GM23338 (cell line): ENCODE results near the gene AKAP8L. TPM values are rescaled to one million over a fixed set of nuclear protein-coding genes. Genes with fewer than 3 reads are reported as not detected.

Source experiments
- ATAC-seq: fragments of 200-7000 bp; cut with Tn5 transposase; 3 replicates; pipeline ENCODE4 v1.9.1; 2020
- DNase-seq: peaks from one replicate; pipeline ENCODE4 v3.0.0-alpha.2; 2015; ENCODE audit warnings: low spot score
- H2AFZ ChIP-seq: fragments of 200-600 bp; sonication (generic); 2 replicates; pipeline ENCODE4 v1.8.0; 2016; ENCODE audit warnings: antibody characterized with exemption, mild to moderate bottlenecking, moderate library complexity
- H3F3A ChIP-seq: fragments of 200-600 bp; sonication (generic); replicated peaks from 2 replicates; pipeline ENCODE4 v1.8.0; 2017; ENCODE audit warnings: antibody characterized with exemption, mixed run types, low read depth
- H3K27ac ChIP-seq: fragments of 200-600 bp; sonication (generic); 2 replicates; pipeline ENCODE4 v1.6.1; 2016; ENCODE audit warnings: low read depth
- H3K27me3 ChIP-seq: fragments of 200-600 bp; sonication (generic); 2 replicates; pipeline ENCODE4 v1.8.0; 2016; ENCODE audit warnings: mild to moderate bottlenecking, mixed run types, moderate library complexity; ENCODE audit not compliant: insufficient read depth
- H3K36me3 ChIP-seq: fragments of 200-600 bp; sonication (generic); 2 replicates; pipeline ENCODE4 v1.8.0; 2016; ENCODE audit warnings: mild to moderate bottlenecking; ENCODE audit not compliant: insufficient read depth
- H3K4me1 ChIP-seq: fragments of 200-600 bp; sonication (generic); 2 replicates; pipeline ENCODE4 v1.8.0; 2016; ENCODE audit warnings: mild to moderate bottlenecking, moderate library complexity; ENCODE audit not compliant: insufficient read depth
- H3K4me2 ChIP-seq: fragments of 200-600 bp; sonication (generic); 2 replicates; pipeline ENCODE4 v1.7.1; 2017; ENCODE audit warnings: mixed run types
- H3K4me3 ChIP-seq: fragments of 200-600 bp; sonication (generic); 2 replicates; pipeline ENCODE4 v1.6.1; 2016; ENCODE audit warnings: mixed run types
- H3K79me2 ChIP-seq: fragments of 200-600 bp; sonication (generic); replicated peaks from 2 replicates; pipeline ENCODE4 v1.8.0; 2017; ENCODE audit warnings: mild to moderate bottlenecking; ENCODE audit not compliant: insufficient read depth
- H3K9me2 ChIP-seq: fragments of 200-600 bp; sonication (generic); 2 replicates; pipeline ENCODE4 v1.8.0; 2017; ENCODE audit not compliant: insufficient read depth
- H4K20me1 ChIP-seq: fragments of 200-600 bp; sonication (generic); replicated peaks from 2 replicates; pipeline ENCODE4 v1.8.0; 2017; ENCODE audit warnings: mild to moderate bottlenecking; ENCODE audit not compliant: insufficient read depth
- H3K27ac Mint-ChIP-seq: 2 replicates; pipeline ENCODE4 v1.8.0; 2020; ENCODE audit warnings: inconsistent platforms, mild to moderate bottlenecking, moderate library complexity, mixed read lengths
- H3K27me3 Mint-ChIP-seq: 3 replicates; pipeline ENCODE4 v1.8.0; 2022; ENCODE audit warnings: low read depth, mild to moderate bottlenecking, moderate library complexity, mixed read lengths, inconsistent platforms; ENCODE audit not compliant: insufficient read depth, poor library complexity
- H3K36me3 Mint-ChIP-seq: 3 replicates; pipeline ENCODE4 v1.8.0; 2021; ENCODE audit warnings: low read depth, mild to moderate bottlenecking, inconsistent platforms, moderate library complexity, mixed read lengths
- H3K4me1 Mint-ChIP-seq: 3 replicates; pipeline ENCODE4 v1.8.0; 2020; ENCODE audit warnings: mild to moderate bottlenecking, inconsistent platforms, mixed read lengths
- H3K4me3 Mint-ChIP-seq: 3 replicates; pipeline ENCODE4 v1.8.0; 2021; ENCODE audit warnings: moderate library complexity, mild to moderate bottlenecking, inconsistent platforms, mixed read lengths
- H3K9me3 Mint-ChIP-seq: 3 replicates; pipeline ENCODE4 v1.8.0; 2020; ENCODE audit warnings: moderate library complexity, mild to moderate bottlenecking, inconsistent platforms, mixed read lengths
- CREB1 ChIP-seq: fragments of 250-450 bp; sonication (Bioruptor Pico); IDR thresholded peaks from 2 replicates; pipeline ENCODE4 v1.5.0; 2020; ENCODE audit warnings: low read depth, mild to moderate bottlenecking, moderate library complexity
- ETS1 ChIP-seq: IDR thresholded peaks from 2 replicates; pipeline ENCODE4 v1.6.1; 2016; ENCODE audit warnings: antibody characterized with exemption
- JUNB ChIP-seq: IDR thresholded peaks from one replicate; pipeline ENCODE4 v1.6.1; 2016; ENCODE audit warnings: antibody characterized with exemption; ENCODE audit not compliant: unreplicated experiment
- NANOG ChIP-seq: IDR thresholded peaks from 2 replicates; pipeline ENCODE4 v1.6.1; 2016; ENCODE audit warnings: antibody characterized with exemption, borderline replicate concordance
- POLR2AphosphoS5 ChIP-seq: IDR thresholded peaks from 2 replicates; pipeline ENCODE4 v1.6.1; 2016; ENCODE audit warnings: antibody characterized with exemption, low read depth
- STAT1 ChIP-seq: IDR thresholded peaks from one replicate; pipeline ENCODE4 v1.6.1; 2016; ENCODE audit warnings: antibody characterized with exemption; ENCODE audit not compliant: unreplicated experiment
- ZNF114 ChIP-seq: fragments of 250-450 bp; sonication (Bioruptor Pico); IDR thresholded peaks from 2 replicates; pipeline ENCODE4 v1.5.0; 2020; ENCODE audit warnings: mild to moderate bottlenecking, moderate library complexity
- ZNF331 ChIP-seq: fragments of 250-450 bp; sonication (Bioruptor Pico); IDR thresholded peaks from 2 replicates; pipeline ENCODE4 v1.5.0; 2020; ENCODE audit warnings: low read depth, mild to moderate bottlenecking, moderate library complexity
- polyA plus RNA-seq: library from polyadenylated mRNA; unstranded; fragments of >200 nt; fragmentation: Nextera tagmentation; extraction: Ambion mirVana; gene quantifications from 2 replicates; pipeline ENCODE4 v1.2.1, GENCODE V29; 2016
- total RNA-seq: library from RNA; depleted of rRNA; stranded (reverse); fragments of >200 nt; shearing (Covaris generic); gene quantifications from 2 replicates; pipeline ENCODE4 v1.2.3, GENCODE V29; 2014
- TF ChIP-seq, protein P1 (sequence below): fragments of 250-450 bp; sonication (Bioruptor Pico); IDR thresholded peaks from 2 replicates; pipeline ENCODE4 v1.5.0; 2020; ENCODE audit warnings: mild to moderate bottlenecking, moderate library complexity
- TF ChIP-seq, protein P2 (sequence below), 2 experiments: fragments of 200-600 bp in 1 of 2; sonication (generic) in 1 of 2; conservative IDR thresholded peaks; 2 replicates each; pipeline versions ENCODE4 v1.5.1 to v1.6.1; 2016 to 2017; ENCODE audit warnings: antibody characterized with exemption in 2 of 2, low read depth in 2 of 2, mild to moderate bottlenecking in 2 of 2, moderate library complexity in 1 of 2

AKAP8L gene
- total and polyA plus RNA-seq, 2 experiments from 2014 or later = 78.8 to 165 TPM

GRCh38 chr19:15379083-15379998 lies 39.4 kb downstream of the AKAP8L start, which contains the start of gene AKAP8:
AKAP8 (minus strand) TSS chr19:15379787; CDS start chr19:15379731, 56 bp downstream.
- H2AFZ ChIP-seq = peak within 1 kb of the TSS; percentile 74; the same call in 1 of the 2 replicates
- Mint-ChIP-seq H3K27ac (peak within 1 kb of the TSS; percentile 100), H3K36me3 (peaks cover 12% of the 10 kb centered on the region), H3K4me3 (peak within 1 kb of the TSS; percentile 96), H3K4me1 (peaks cover 29% of the 10 kb centered on the region), H3K9me3 (no peaks in the 10 kb centered on the region; the same call in 1 of the 3 replicates), H3K27me3 (peaks cover 14% of the 10 kb centered on the region)
- peaks cover 25% of the 10 kb centered on the region for H3F3A ChIP-seq
- peak within 1 kb of the TSS; percentile 95 for H3K27ac ChIP-seq
- H3K9me2 ChIP-seq = no peaks in the 10 kb centered on the region
- DNase-seq (peak; percentile 98), ATAC-seq (peak; percentile 86)
- H3K79me2 ChIP-seq = peaks cover 48% of the 10 kb centered on the region
- peak; percentile 65 for TF ChIP-seq ETS1
- TF ChIP-seq ZNF114 (CRISPR knock-in tag) = no peak
- no peak for TF ChIP-seq NANOG
- no peak for TF ChIP-seq ZNF331
- TF ChIP-seq CREB1 = peak; percentile 93
- TF ChIP-seq POLR2AphosphoS5 = peak; percentile 79
- peaks cover 16% of the 10 kb centered on the region for H3K4me1 ChIP-seq
- H4K20me1 ChIP-seq = peaks cover 31% of the 10 kb centered on the region
- no peaks in the 10 kb centered on the region for H3K36me3 ChIP-seq
- peak within 1 kb of the TSS; percentile 99 for H3K4me3 ChIP-seq
- H3K4me2 ChIP-seq = peak within 1 kb of the TSS; percentile 100
- H3K27me3 ChIP-seq = no peaks in the 10 kb centered on the region

- Histone ChIP-seq H3K4me2 (peak overlapping the region; percentile 100), H3K27me3 (no peaks in the 10 kb centered on the region), H4K20me1 (peaks cover 31% of the 10 kb centered on the region), H3F3A (peaks cover 25% of the 10 kb centered on the region), H3K9me2 (no peaks in the 10 kb centered on the region), H2AFZ (no peak overlapping the region; the same call in 1 of the 2 replicates), H3K4me1 (peaks cover 16% of the 10 kb centered on the region), H3K79me2 (peaks cover 55% of the 10 kb centered on the region), H3K4me3 (peak overlapping the region; percentile 99), H3K36me3 (no peaks in the 10 kb centered on the region), H3K27ac (peak overlapping the region; percentile 95)
- H3K27me3 Mint-ChIP-seq = peaks cover 11% of the 10 kb centered on the region
- no peaks in the 10 kb centered on the region; the same call in 1 of the 3 replicates for H3K9me3 Mint-ChIP-seq
- peak overlapping the region; percentile 95 for H3K27ac Mint-ChIP-seq
- H3K36me3 Mint-ChIP-seq = peaks cover 12% of the 10 kb centered on the region
- DNase-seq (peak; percentile 73), ATAC-seq (peak; percentile 2; the same call in 1 of the 3 replicates)
- H3K4me3 Mint-ChIP-seq = peak overlapping the region; percentile 96
- no peak for TF ChIP-seq JUNB
- TF ChIP-seq, protein P1, sequence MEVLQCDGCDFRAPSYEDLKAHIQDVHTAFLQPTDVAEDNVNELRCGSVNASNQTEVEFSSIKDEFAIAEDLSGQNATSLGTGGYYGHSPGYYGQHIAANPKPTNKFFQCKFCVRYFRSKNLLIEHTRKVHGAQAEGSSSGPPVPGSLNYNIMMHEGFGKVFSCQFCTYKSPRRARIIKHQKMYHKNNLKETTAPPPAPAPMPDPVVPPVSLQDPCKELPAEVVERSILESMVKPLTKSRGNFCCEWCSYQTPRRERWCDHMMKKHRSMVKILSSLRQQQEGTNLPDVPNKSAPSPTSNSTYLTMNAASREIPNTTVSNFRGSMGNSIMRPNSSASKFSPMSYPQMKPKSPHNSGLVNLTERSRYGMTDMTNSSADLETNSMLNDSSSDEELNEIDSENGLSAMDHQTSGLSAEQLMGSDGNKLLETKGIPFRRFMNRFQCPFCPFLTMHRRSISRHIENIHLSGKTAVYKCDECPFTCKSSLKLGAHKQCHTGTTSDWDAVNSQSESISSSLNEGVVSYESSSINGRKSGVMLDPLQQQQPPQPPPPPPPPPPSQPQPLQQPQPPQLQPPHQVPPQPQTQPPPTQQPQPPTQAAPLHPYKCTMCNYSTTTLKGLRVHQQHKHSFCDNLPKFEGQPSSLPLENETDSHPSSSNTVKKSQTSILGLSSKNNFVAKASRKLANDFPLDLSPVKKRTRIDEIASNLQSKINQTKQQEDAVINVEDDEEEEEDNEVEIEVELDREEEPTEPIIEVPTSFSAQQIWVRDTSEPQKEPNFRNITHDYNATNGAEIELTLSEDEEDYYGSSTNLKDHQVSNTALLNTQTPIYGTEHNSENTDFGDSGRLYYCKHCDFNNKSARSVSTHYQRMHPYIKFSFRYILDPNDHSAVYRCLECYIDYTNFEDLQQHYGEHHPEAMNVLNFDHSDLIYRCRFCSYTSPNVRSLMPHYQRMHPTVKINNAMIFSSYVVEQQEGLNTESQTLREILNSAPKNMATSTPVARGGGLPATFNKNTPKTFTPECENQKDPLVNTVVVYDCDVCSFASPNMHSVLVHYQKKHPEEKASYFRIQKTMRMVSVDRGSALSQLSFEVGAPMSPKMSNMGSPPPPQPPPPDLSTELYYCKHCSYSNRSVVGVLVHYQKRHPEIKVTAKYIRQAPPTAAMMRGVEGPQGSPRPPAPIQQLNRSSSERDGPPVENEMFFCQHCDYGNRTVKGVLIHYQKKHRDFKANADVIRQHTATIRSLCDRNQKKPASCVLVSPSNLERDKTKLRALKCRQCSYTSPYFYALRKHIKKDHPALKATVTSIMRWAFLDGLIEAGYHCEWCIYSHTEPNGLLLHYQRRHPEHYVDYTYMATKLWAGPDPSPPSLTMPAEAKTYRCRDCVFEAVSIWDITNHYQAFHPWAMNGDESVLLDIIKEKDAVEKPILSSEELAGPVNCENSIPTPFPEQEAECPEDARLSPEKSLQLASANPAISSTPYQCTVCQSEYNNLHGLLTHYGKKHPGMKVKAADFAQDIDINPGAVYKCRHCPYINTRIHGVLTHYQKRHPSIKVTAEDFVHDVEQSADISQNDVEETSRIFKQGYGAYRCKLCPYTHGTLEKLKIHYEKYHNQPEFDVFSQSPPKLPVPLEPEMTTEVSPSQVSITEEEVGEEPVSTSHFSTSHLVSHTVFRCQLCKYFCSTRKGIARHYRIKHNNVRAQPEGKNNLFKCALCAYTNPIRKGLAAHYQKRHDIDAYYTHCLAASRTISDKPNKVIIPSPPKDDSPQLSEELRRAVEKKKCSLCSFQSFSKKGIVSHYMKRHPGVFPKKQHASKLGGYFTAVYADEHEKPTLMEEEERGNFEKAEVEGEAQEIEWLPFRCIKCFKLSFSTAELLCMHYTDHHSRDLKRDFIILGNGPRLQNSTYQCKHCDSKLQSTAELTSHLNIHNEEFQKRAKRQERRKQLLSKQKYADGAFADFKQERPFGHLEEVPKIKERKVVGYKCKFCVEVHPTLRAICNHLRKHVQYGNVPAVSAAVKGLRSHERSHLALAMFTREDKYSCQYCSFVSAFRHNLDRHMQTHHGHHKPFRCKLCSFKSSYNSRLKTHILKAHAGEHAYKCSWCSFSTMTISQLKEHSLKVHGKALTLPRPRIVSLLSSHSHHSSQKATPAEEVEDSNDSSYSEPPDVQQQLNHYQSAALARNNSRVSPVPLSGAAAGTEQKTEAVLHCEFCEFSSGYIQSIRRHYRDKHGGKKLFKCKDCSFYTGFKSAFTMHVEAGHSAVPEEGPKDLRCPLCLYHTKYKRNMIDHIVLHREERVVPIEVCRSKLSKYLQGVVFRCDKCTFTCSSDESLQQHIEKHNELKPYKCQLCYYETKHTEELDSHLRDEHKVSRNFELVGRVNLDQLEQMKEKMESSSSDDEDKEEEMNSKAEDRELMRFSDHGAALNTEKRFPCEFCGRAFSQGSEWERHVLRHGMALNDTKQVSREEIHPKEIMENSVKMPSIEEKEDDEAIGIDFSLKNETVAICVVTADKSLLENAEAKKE (CRISPR knock-in tag) = no peak
- TF ChIP-seq STAT1 = no peak
- TF ChIP-seq POLR2AphosphoS5 = no peak
- TF ChIP-seq, protein P2, sequence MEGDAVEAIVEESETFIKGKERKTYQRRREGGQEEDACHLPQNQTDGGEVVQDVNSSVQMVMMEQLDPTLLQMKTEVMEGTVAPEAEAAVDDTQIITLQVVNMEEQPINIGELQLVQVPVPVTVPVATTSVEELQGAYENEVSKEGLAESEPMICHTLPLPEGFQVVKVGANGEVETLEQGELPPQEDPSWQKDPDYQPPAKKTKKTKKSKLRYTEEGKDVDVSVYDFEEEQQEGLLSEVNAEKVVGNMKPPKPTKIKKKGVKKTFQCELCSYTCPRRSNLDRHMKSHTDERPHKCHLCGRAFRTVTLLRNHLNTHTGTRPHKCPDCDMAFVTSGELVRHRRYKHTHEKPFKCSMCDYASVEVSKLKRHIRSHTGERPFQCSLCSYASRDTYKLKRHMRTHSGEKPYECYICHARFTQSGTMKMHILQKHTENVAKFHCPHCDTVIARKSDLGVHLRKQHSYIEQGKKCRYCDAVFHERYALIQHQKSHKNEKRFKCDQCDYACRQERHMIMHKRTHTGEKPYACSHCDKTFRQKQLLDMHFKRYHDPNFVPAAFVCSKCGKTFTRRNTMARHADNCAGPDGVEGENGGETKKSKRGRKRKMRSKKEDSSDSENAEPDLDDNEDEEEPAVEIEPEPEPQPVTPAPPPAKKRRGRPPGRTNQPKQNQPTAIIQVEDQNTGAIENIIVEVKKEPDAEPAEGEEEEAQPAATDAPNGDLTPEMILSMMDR (conservative IDR thresholded peaks at IDR 0.05; ENCODE audit: low read depth in 2 of 2) = no peak
- peaks cover 29% of the 10 kb centered on the region for H3K4me1 Mint-ChIP-seq
Measured at GRCh38 chr19:15378534-15379082, 40.2 kb downstream of the AKAP8L start.
